HL-60 (cell line): Measurements from ENCODE around the gene MED15.

Source experiments
- GABPA ChIP-seq: IDR thresholded peaks from 2 replicates; pipeline ENCODE4 v1.6.1; 2012; ENCODE audit warnings: low read depth
- POLR2AphosphoS5 ChIP-seq: IDR thresholded peaks from 2 replicates; pipeline ENCODE4 v1.6.1; 2012; ENCODE audit warnings: low read depth
- SPI1 ChIP-seq: IDR thresholded peaks from 2 replicates; pipeline ENCODE4 v1.6.1; 2012; ENCODE audit warnings: low read depth, mild to moderate bottlenecking, borderline replicate concordance
- TF ChIP-seq, protein P1 (sequence below): IDR thresholded peaks from one replicate; pipeline ENCODE4 v1.5.1; 2011; ENCODE audit warnings: low read length, control low read depth, inconsistent platforms; ENCODE audit not compliant: insufficient read depth

DNA sequence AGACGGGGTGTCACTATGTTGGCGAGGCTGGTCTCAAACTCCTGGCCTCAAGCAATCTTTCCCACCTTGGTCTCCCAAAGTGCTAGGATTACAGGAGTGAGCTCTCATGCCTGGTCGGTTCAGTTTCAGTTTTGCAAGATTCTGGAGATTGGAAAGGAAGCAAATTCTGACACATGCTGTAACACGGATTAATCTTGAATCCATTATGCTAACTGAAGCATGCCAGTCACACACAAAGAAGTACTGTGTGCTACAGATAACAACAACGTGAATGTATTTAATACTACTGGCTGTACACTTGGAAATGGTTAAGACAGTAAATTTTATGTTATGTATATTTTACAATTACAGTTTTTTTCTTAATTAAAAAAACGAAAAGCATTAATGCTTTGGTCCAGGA is 107.6 kb downstream of the MED15 start:
- TF ChIP-seq, protein P1, sequence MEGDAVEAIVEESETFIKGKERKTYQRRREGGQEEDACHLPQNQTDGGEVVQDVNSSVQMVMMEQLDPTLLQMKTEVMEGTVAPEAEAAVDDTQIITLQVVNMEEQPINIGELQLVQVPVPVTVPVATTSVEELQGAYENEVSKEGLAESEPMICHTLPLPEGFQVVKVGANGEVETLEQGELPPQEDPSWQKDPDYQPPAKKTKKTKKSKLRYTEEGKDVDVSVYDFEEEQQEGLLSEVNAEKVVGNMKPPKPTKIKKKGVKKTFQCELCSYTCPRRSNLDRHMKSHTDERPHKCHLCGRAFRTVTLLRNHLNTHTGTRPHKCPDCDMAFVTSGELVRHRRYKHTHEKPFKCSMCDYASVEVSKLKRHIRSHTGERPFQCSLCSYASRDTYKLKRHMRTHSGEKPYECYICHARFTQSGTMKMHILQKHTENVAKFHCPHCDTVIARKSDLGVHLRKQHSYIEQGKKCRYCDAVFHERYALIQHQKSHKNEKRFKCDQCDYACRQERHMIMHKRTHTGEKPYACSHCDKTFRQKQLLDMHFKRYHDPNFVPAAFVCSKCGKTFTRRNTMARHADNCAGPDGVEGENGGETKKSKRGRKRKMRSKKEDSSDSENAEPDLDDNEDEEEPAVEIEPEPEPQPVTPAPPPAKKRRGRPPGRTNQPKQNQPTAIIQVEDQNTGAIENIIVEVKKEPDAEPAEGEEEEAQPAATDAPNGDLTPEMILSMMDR, result no peak
- TF ChIP-seq GABPA (no peak), POLR2AphosphoS5 (no peak), SPI1 (no peak)
